ENCODE data around the gene NYNRIN.

- no peak for TF ChIP-seq NANOG (IDR thresholded peaks at IDR 0.05; ENCODE audit: borderline replicate concordance)
- TF ChIP-seq, protein P1, sequence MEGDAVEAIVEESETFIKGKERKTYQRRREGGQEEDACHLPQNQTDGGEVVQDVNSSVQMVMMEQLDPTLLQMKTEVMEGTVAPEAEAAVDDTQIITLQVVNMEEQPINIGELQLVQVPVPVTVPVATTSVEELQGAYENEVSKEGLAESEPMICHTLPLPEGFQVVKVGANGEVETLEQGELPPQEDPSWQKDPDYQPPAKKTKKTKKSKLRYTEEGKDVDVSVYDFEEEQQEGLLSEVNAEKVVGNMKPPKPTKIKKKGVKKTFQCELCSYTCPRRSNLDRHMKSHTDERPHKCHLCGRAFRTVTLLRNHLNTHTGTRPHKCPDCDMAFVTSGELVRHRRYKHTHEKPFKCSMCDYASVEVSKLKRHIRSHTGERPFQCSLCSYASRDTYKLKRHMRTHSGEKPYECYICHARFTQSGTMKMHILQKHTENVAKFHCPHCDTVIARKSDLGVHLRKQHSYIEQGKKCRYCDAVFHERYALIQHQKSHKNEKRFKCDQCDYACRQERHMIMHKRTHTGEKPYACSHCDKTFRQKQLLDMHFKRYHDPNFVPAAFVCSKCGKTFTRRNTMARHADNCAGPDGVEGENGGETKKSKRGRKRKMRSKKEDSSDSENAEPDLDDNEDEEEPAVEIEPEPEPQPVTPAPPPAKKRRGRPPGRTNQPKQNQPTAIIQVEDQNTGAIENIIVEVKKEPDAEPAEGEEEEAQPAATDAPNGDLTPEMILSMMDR (conservative IDR thresholded peaks at IDR 0.05; ENCODE audit: low read depth in 2 of 2): no peak
- TF ChIP-seq EZH2 (IDR thresholded peaks at IDR 0.05; ENCODE audit: low read depth, unreplicated experiment): no peak
- TF ChIP-seq, protein P2, sequence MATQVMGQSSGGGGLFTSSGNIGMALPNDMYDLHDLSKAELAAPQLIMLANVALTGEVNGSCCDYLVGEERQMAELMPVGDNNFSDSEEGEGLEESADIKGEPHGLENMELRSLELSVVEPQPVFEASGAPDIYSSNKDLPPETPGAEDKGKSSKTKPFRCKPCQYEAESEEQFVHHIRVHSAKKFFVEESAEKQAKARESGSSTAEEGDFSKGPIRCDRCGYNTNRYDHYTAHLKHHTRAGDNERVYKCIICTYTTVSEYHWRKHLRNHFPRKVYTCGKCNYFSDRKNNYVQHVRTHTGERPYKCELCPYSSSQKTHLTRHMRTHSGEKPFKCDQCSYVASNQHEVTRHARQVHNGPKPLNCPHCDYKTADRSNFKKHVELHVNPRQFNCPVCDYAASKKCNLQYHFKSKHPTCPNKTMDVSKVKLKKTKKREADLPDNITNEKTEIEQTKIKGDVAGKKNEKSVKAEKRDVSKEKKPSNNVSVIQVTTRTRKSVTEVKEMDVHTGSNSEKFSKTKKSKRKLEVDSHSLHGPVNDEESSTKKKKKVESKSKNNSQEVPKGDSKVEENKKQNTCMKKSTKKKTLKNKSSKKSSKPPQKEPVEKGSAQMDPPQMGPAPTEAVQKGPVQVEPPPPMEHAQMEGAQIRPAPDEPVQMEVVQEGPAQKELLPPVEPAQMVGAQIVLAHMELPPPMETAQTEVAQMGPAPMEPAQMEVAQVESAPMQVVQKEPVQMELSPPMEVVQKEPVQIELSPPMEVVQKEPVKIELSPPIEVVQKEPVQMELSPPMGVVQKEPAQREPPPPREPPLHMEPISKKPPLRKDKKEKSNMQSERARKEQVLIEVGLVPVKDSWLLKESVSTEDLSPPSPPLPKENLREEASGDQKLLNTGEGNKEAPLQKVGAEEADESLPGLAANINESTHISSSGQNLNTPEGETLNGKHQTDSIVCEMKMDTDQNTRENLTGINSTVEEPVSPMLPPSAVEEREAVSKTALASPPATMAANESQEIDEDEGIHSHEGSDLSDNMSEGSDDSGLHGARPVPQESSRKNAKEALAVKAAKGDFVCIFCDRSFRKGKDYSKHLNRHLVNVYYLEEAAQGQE (IDR thresholded peaks at IDR 0.05; ENCODE audit: unreplicated experiment): no peak
These were observed 7.6 kb downstream of the NYNRIN start for GRCh38 chr14:24406416-24406815.

All from GM23338 (cell line).